Stimulated activated CD4-positive, alpha-beta T cell treated with anti-CD3 and anti-CD28 coated beads, Interleukin-12 subunit alpha, Interleukin-12 subunit beta, amount 100 ng/mL, for 48 hours (primary cell): ENCODE measurements around the gene DMD.

Experiments
- DNase-seq, 3 donors: peaks; one replicate each; pipeline ENCODE4 v3.0.0-alpha.2; 2020; ENCODE audit warnings: low read depth in 2 of 3, low spot score in 1 of 3

Gene DMD

DNA sequence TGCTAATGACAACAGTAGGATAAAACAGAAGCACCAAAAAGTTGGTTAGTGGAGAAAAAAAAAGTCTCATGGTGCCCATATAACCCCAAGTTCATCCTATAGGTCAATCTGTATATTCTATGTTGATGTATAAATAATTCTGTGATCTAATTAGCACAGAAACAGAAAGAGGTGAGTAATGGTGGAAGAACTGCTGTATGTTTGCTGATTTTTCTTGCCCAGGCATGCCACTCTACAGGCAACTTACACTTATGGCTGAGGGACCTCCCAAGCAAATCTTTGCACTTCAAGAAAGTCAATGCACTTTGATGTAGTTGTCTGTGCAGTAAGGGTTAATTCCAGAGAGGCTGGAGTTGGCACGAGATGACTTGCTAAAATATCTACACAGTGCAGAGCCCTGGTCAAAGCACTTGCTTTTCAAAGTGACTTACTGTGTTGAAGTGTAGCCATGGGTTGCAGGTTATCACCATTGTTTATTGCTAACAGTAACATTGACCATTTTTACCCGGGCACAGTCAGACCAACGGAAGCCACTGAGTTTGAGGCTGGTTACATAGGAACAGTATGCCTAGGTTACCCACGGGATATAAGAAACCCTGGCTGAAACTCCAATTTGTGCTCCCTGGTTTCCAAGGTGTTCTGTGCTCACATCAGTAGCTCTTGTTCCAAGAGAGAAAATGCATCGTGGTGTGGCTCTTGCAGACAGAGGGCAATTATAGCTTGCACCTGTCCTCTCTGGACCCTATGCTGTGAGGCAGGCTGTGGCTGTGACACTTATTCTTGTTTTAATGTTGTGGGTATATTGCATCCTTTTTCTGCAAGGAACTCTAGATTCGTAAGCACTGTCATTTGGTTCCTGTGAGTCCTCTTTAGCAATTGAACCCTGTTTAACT is 1998.2 kb downstream of the DMD start:
- DNase-seq = no peak

DNA sequence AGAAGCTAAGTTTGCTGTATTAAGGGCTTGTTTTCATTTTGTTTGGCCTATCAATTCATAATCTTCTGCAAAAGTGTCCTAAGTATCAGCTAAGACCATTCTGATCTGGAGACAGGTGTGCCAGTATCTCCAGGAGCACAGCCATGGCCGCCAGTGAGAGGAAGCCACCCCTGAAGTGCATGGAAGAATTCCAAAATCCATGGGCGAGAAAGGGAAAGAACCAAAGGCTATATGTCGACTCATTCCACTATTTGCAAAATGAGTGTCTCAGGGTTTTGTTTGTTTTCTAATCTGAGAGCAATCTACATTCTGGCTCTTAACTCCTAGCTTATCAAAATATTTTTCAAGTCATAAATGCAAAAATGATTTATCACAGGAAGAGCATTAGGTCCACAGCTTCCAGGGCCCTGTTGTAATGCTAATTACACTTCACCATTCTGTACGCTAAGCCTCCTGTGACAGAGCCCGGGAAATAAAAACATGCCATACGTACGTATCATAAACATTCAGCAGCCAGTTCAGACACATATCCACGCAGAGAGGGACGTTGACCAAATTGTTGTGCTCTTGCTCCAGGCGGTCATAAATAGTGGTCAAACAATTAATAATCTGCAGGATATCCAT is 2002.2 kb downstream of the DMD start:
- DNase-seq = no peak

DNA sequence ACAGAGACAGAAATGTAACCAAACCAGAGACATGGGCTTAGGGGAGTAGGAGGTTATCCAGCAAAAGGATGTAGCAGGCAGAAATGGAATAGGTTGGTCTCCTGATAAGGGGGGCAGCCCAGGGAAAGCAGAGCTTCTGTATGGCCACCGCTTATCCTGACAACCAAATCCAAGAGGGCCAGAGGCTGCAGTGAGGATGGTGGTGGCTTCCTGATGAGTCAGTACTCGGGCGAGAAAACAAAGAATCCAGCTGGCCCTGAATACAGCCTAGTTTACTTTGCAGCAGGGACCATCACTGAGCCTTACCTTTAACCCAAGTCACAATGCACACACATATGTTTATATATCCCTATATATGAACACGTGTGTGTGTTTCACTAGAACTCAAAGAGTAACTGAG is 2009.8 kb downstream of the DMD start:
- DNase-seq = no peak

DNA sequence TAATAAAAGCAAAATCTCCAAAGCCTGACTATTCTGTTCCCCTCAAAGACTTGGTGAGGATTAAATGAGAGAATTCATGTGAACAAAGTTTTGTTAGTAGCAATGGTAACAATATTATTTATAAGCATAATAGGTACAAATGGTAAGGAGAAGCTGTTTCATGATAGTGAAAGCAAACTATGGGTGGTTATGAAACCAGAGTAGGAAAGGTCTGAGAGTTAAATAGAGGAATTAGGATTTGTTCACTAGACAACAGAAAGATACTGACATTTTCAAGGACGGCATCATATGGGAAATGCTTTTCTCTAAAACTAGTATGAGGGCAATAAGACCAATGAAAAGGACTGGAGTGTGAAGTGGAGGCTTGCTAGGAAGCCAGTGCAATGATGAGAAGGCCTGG is 2010.9 kb downstream of the DMD start:
- DNase-seq = no peak

DNA sequence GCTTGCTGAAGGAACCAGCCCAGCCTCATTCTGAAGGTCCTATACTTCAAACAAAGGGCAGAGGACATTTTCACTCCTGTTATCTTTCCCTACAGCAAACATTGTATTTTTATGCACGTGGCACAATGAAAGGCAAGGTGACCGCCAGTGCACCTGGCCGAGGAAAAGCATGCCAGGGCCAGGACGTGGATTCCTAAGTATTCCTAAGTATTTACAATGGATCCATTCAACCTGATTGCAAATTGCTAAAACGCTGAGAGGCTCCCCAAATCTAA is 2011.6 kb downstream of the DMD start:
- DNase-seq = no peak

DNA sequence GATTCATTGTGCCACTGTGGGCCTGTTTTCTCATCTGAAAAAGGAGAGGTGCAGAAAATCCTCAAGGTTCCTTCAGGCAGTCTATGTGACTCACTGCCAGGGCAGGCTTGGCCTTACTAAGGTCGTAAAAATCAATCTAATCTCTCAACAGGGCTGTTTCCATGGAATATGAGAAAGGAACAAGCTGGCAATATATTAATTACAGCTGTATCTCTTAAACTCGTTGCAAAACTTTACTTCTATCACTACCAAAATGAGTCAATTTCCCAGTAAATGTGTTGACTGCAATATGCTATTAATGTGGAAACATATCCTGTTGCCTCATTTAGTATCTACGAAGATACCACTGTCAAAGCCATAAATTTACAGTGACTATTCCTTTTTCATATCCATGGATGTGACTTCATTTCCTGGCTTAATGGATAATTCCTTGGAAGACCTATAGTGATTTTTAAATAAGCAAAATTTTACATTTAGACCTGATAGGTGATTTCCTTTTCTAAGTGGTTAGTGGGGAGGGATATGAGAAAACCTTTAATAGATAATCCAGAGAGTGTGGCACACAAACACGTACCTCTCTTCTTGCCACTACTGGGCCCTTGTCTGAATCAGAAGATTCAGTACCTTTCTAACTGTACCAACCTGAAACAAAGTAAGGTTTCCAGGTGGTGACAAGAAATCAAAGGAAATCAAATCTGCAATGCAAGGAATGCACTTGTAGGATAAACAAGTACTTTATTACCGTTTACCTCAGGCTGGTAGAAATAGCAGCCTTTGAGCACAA is 2012.1 kb downstream of the DMD start:
- no peak for DNase-seq

DNA sequence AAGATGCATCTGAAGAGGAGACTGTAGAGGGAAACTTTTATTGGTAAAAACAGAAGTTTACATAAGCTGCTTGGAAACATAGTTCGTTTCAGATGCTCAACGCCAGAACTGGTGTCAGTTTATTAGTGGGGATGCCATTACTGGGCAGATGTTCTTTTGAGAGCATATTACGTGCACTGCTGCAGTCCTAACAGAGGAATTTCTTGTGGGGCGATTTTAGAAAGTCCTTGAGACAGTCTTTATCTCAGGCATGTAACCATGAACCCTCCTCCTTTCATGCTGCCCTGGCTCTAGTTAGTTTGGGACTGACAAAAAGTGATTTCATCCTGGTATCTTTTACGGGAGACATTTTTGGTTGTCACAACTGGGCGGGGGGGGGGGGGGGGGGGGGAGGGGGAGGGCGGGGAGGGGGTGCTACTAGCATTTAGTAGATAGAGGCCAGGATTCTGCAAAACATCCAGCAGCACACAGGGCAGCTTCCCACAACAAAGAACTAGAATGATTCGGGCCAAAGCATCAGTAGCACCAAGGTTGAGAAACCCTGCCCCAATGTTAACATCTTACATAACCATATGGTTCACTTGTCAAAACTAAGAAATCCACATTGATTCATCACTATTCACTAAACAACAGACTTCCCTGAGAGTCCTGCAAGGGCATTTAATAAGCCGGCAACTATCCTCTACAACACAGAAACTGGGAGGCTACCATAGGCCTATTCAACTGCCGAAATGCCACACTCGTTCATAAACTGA is 2021.0 kb downstream of the DMD start:
- no peak for DNase-seq

DNA sequence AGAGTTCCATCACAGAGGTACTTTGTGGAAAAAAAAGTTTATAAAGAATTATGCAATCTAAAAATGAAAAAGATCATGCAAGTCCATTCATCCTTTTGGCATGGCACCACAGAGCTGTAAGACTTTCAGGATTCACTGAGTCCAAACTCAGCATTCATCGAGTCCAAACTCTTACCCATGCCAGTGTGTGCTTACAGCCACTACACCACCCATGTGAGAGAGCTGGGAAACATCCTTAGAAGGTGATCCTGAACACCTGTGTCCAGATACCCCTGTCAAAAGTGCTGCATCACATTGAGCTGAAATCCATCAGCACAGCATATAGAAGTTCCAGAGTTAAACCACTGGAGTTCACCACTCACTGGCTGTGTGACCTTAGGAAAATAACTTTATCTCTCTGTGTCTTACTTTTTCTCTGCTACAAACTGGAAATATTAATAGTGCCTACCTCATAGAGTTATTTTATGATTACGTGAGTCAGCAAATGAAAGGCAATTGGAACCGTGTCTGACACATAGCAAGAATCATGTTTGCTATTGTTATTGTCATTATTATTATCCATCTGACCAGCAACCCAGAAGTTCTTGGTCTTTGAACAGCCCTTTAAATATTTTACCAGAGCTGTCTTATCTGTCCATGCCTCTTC is 2024.5 kb downstream of the DMD start:
- no peak for DNase-seq

DNA sequence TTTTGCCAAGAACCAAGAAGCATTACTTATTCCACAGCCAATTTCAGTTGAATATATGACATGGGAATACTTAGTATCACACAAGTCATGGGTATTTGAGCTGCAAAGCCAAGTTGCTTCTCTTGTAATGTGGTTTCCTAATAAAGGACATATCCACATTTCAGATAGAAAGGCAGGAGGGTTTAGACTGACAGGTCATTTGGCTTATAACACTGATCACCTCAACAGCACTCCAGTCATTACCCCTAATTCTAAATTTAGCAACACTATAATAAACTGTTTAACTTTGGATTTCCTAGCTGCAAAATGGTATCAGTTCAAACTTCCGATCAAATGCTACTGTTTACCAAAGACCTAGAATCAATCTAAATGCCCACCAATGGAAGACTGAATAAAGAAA is 2025.5 kb downstream of the DMD start:
- no peak for DNase-seq

DNA sequence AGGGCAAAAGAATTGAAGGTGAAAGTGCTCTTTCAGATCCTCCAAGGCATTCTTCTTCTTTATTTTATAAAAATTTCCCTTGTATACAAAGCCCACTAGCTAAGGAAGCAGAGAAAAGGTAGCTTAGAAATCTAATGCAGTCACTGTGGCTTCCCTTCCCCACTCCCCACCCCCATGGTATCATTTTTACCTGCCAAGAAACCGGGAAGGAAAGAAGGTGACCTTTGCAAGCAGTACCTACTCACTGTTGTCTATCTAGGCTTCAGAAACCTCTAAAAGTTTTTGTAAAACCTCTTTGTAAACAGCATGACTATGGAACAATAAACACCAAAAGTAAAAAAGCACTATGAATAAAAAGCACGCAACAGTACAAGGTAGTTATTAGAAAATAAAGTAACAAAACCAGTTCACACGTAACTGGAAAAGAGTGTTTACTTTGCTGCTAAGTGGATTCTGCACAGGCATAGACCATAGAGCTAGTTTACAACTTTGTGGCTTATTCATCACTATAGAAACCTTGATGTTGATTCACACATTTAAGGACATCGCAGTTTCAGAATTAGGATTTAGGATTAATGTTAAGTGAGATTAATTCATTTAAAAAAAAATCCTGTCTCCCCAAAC is 2029.9 kb downstream of the DMD start:
- DNase-seq = no peak

DNA sequence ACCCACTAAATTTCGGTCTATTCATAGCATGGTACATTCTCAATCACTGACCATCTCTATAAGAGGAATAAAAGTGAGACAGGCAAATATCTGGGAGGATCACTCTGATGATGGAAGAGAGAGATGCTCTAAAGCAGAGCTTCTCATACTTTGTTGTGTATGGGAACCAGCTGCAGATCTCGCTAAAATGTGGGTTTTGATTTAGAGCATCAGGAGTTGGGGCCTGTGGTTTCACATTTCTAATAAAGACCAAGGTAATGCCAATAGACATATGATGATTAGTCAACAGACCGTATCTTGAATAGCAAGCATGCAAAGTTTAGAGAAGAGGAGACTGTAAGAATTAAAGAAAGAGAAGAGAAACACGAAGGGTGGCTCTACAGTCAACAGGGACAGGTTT is 2032.1 kb downstream of the DMD start:
- DNase-seq = no peak

DNA sequence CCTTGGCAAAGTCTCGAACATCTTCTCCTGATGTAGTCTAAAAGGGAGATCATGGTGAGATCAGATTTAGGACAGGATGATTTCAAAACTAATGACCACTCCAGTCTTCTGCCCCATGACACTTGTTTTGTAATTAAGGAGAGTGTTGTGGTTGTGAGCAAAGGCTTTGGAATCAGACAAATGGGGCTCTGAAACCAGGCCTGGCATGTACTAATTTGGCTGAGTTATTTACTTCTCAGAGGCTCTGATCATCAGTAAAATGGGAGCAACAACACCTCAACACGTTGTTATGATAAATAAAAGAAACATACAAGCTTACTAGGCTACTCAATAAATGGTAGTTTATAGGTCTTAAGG is 2032.6 kb downstream of the DMD start:
- no peak for DNase-seq

DNA sequence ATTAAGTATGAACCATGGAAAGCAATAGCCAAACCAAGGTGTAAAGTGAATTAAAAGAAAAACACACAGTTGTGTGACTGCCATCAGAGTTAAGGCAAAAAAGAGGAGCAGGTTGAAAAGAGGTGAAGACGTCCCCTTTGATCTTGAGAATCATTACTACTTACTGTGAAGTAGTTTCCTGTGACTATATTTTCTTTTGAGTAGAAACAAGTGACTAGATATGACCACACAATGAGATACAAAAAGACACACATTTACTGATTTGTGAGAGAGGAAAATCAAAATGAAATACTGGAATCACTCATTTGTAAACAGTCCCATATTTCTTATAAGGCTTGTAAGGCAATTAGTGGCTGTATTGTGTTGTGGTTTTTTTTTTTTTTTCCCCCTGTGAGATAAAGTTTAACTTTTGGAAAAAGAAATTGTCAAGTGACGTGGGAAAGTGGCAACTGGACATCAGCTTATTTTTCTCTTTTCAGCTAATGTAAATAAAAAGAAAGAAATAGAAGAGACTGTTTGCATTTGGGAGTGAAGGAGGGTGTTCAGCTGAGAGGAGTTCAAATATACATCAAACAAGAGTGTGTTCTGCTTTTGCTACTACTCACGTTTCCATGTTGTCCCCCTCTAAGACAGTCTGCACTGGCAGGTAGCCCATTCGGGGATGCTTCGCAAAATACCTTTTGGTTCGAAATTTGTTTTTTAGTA is 2033.1 kb downstream of the DMD start:
- DNase-seq = no peak

DNA sequence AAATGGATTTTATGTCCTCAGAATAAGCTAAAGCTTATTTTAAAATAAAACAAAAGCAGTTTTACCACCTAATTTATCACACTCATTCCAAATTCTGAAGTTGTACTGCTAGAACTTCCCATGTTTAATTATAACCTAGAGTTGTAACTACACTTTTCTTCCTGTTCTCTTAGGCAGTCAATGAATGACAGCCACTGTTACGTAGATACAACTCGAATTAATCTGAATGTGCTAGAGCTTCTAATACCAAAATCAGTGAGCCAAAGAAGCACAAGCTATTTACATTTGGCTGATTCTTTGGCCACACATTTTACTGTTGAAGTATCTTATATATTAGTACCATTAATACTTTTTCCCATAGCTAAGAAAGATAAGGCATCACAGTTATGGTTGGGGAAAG is 2040.6 kb downstream of the DMD start:
- no peak for DNase-seq

DNA sequence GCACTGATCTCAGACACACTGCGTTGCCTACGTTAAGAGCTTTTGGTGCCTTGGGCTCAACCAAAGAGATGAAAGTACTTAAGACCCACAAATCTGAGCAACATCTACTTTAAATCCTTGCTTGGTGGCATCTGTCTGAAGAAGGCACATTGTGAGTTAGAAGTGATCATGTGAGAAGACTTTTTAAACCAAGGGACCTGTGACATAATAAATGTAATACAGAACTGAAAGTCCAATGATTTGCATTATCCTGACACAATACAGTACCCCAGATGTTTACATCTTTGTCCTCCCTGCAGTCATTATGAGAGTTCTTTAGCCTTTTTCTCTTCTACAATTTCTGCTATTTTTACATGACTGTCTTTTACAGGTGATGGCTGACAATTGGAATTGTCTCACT is 2042.8 kb downstream of the DMD start:
- DNase-seq = no peak

DNA sequence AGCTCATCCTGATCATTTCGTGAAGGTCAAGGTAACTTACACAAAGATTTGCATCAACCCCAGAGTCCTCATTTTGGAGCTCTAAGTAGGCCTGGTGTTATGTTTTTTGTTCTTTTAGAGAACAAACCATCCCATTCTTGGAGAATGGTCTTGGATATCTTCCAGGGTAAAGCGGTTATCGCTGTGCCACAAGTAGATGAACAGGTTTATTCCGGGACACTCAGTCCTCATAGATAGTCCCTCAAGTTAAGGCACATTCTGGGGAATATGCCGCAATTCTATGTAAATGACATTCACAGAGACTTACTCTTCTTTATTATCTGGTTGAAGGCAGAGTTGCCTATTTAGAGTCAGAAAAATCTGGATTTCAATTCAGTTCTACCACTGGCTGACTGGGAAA is 2044.5 kb downstream of the DMD start:
- no peak for DNase-seq

DNA sequence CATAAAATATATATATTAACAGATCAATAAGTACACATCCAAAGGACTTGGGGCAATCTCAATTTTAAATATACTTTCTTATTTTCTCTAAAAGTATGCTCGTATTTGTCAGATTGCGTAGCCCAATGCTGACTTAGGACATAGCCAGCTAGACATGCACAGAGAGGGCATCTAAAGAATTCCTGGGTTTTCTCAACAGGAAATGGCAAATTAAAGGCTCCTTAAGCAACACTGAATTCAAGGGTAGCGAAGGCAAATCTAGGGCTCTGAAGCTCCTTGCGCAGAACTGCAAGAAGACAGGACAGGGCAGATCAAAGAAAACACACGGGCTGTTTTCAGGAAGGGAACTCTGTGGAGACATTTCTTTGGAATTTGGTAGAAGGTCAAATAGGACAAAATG is 2044.9 kb downstream of the DMD start:
- no peak for DNase-seq

DNA sequence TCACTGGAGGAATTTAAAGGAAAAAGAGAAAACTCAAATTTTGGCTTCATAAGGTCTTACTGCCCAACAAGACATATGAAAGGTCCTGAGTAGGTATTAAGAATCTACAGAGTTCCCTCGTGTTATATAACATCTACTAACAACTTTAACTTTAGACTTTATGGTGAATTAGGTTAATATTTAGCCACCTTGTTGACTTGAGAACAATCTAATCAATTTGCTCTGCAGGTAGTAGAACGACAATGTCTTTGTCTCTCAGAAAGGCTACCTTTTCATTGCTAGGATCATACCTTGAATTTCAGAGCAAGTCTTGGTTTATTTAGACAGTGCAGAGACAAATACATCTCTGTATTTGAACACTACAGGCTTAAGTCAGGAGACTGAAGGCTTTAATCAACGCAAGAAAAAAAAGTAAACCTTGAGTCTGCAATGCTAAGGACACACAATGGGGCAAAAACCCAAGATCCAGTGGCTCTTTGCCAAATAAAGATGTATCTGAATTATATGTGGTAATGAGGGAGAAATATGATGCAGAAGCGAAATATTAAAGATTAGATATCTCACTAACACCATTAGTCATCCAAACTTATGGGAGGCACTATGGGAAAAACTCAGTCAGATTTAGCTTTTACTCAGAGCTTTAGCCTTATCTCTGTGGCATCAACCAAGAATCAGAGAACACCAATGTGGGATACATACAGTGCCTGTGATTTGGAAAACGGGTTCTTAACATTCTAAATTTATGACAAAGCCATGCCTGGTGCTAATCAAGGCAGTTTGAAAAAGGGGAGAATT is 2045.9 kb downstream of the DMD start:
- no peak for DNase-seq

DNA sequence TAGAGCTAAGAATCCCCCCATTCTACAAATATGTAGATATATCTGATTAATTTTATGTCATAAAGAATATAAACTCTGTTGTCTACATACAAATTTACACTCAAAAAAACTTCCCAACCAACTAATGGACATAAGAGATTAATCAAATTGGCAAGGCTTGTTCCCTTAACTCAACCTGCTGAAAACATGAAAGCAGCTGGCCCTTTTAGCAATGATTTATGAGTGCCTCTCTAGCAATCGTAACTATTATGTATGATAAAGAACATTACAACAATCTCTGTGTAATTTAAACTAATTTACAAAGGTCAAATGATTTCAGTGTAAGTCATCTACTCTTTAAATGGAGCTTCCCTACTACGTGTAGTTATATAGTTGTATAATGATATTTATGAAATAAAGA is 2056.4 kb downstream of the DMD start:
- no peak for DNase-seq
